Measurements from ENCODE around the gene RAI1. TPM values are rescaled to one million over a fixed set of nuclear protein-coding genes. Genes with fewer than 3 reads are reported as not detected.

RAI1 gene
- polyA plus RNA-seq, 2 of the 4 experiments (the other 2 are of a cell fraction), result 3.5 to 23.8 TPM

GRCh38 chr17:17708816-17709215, 27.6 kb downstream of the RAI1 start:
- no peak for FAIRE-seq
- Histone ChIP-seq H3K4me2 (no peak overlapping the region), H3K27ac (peak overlapping the region; percentile 94 to 95; a peak in 4 of 6 replicates), H3K4me1 (peaks cover 71% of the 10 kb centered on the region), H3K4me3 (no peak overlapping the region), H3K9me3 (no peaks in the 10 kb centered on the region)
- DNase-seq (ENCODE audit: low read depth in 1 of 2, low spot score in 1 of 2), result no peak
- ATAC-seq, result no peak
- 87% methylated on average over 9 of the region's 9 CpGs for WGBS (ENCODE audit: missing lambda C conversion rate)
- TF ChIP-seq KDM1A (IDR thresholded peaks at IDR 0.05; ENCODE audit: low read depth), result 0 out of 2 replicates have a peak, but pooled peaks have one; percentile 39
- TF ChIP-seq NPAS2 (CRISPR knock-in tag; IDR thresholded peaks at IDR 0.05; ENCODE audit: borderline replicate concordance), result no peak
- ChIA-PET CTCF (interaction anchor here (1.1 to 2.8 kb wide), 7 partner anchors 12 to 103 kb away, joined by 3 to 14 read pairs (median 5); no protein-coding TSS in a partner anchor), POLR2A (no interaction called here)

DNA sequence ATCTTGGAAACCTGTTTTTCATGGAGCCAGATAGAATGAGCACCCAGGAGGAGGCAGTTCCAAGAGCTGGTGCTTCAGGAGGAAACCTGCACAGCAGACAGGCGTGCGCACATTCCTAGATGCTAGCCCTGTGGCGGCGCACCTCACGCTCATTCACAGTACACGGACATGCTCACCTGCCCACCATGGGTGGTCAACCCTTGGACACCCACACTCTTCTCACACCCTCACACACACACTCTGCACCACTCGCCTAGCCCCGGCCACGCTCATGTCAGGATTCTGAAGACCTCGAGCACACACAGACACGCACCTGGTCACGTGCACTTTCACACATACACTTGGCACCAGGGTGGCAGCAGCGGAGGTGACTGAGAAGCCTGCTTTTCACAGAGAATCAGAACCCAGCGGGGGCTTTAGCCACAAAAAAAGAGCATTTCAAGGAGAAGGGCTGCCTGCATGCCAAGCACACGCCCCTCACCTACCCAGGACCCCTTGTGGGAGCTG, 28.6 kb downstream of the RAI1 start:
- POLR2A ChIA-PET, result no interaction called here
- Histone ChIP-seq H3K4me3 (no peak overlapping the region), H3K4me1 (peaks cover 77% of the 10 kb centered on the region), H3K9me3 (no peaks in the 10 kb centered on the region), H3K4me2 (peak overlapping the region; percentile 84), H3K27ac (peak overlapping the region; percentile 94 to 95)
- no peak for DNase-seq (ENCODE audit: low read depth in 1 of 2, low spot score in 1 of 2)
- ATAC-seq, result peak; percentile 2 to 6; a peak in 4 of 6 replicates
- TF ChIP-seq EHMT2 (IDR thresholded peaks at IDR 0.05; ENCODE audit: low read depth), result no peak
- TF ChIP-seq POLR2AphosphoS2 (conservative IDR thresholded peaks at IDR 0.05; ENCODE audit: low read length), result peak; percentile 72; the same call in 1 of the 2 replicates
- 86% methylated on average over 15 of the region's 15 CpGs for WGBS (ENCODE audit: missing lambda C conversion rate)
- CTCF ChIA-PET, result interaction anchor here (0.6 to 2.8 kb wide), 6 partner anchors 13 to 102 kb away, joined by 3 to 14 read pairs (median 5); no protein-coding TSS in a partner anchor
- no peak for FAIRE-seq

- ChIA-PET CTCF (interaction anchor here (1.1 kb wide), 1 partner anchor 64 kb away, joined by 4 read pairs; no protein-coding TSS in a partner anchor), POLR2A (interaction anchor here (1.2 kb wide), 1 partner anchor 17 kb away, joined by 4 read pairs; no protein-coding TSS in a partner anchor)
- peaks cover 77% of the 10 kb centered on the region for H3K4me1 ChIP-seq
- FAIRE-seq (no peak), ATAC-seq (peak; percentile 9 to 21; a peak in 5 of 6 replicates), DNase-seq (ENCODE audit: low read depth in 1 of 2, low spot score in 1 of 2) (no peak)
- peak overlapping the region; percentile 84 for H3K4me2 ChIP-seq
- TF ChIP-seq HOXB13 (CRISPR knock-in tag; IDR thresholded peaks at IDR 0.05; ENCODE audit: low read depth) (peak; percentile 86; the same call in 1 of the 2 replicates), GATA3 (IDR thresholded peaks at IDR 0.05; ENCODE audit: borderline replicate concordance) (no peak)
- peak overlapping the region; percentile 94 to 95 for H3K27ac ChIP-seq
- no peak overlapping the region for H3K4me3 ChIP-seq
- H3K9me3 ChIP-seq, result no peaks in the 10 kb centered on the region
- 81% methylated on average over 3 of the region's 4 CpGs for WGBS (ENCODE audit: missing lambda C conversion rate)
These were observed 29.1 kb downstream of the RAI1 start for GRCh38 chr17:17710355-17710727.

- Histone ChIP-seq H3K4me1 (peaks cover 76% of the 10 kb centered on the region), H3K4me2 (peak overlapping the region; percentile 84), H3K4me3 (peak overlapping the region; percentile 2; the same call in 1 of the 3 replicates), H3K27ac (peak overlapping the region; percentile 94 to 95), H3K9me3 (no peaks in the 10 kb centered on the region)
- 4% methylated on average over 16 of the region's 16 CpGs for WGBS (ENCODE audit: missing lambda C conversion rate)
- ChIA-PET CTCF (interaction anchor here (0.8 to 2.5 kb wide), 10 partner anchors 17 to 101 kb away, joined by 3 to 12 read pairs (median 4); partner anchors contain the start of gene RAI1), POLR2A (interaction anchor here (1.2 kb wide), 1 partner anchor 17 kb away, joined by 4 read pairs; no protein-coding TSS in a partner anchor)
- DNase-seq (ENCODE audit: low read depth in 1 of 2, low spot score in 1 of 2), result peak; percentile 95 to 99
- ATAC-seq, result peak; percentile 86 to 91
- peak; percentile 96 for FAIRE-seq
- TF ChIP-seq MAX (IDR thresholded peaks at IDR 0.05), result no peak; the same call in none of the 2 replicates
- TF ChIP-seq POLR2A (IDR thresholded peaks at IDR 0.05; ENCODE audit: low read length), result no peak; the same call in 1 of the 2 replicates
- 0 out of 2 replicates have a peak, but pooled peaks have one; percentile 62 for TF ChIP-seq MAZ (IDR thresholded peaks at IDR 0.05; ENCODE audit: borderline replicate concordance, low read depth, low read length)
- 0 out of 2 replicates have a peak, but pooled peaks have one; percentile 45 for TF ChIP-seq ZNF302 (CRISPR knock-in tag; IDR thresholded peaks at IDR 0.05)
- TF ChIP-seq FOSL2 (IDR thresholded peaks at IDR 0.05), result peak; percentile 95
- TF ChIP-seq FOSL2 (CRISPR knock-in tag; IDR thresholded peaks at IDR 0.05), result peak; percentile 98
- peak; percentile 86; the same call in 1 of the 2 replicates for TF ChIP-seq HDAC2 (IDR thresholded peaks at IDR 0.05)
- 0 out of 2 replicates have a peak, but pooled peaks have one; percentile 53 for TF ChIP-seq HOXA7 (CRISPR knock-in tag; IDR thresholded peaks at IDR 0.05)
- TF ChIP-seq MYC (IDR thresholded peaks at IDR 0.05; ENCODE audit: borderline replicate concordance, low read length), result 0 out of 2 replicates have a peak, but pooled peaks have one; percentile 20
- peak; percentile 96 for TF ChIP-seq HOXB5 (CRISPR knock-in tag; IDR thresholded peaks at IDR 0.05)
- TF ChIP-seq KDM1A (IDR thresholded peaks at IDR 0.05; ENCODE audit: low read depth), result peak; percentile 97
- TF ChIP-seq PHF8 (IDR thresholded peaks at IDR 0.05; ENCODE audit: borderline replicate concordance, low read depth), result no peak
- TF ChIP-seq FOXS1 (CRISPR knock-in tag; IDR thresholded peaks at IDR 0.05), result no peak
- TF ChIP-seq, protein P1, sequence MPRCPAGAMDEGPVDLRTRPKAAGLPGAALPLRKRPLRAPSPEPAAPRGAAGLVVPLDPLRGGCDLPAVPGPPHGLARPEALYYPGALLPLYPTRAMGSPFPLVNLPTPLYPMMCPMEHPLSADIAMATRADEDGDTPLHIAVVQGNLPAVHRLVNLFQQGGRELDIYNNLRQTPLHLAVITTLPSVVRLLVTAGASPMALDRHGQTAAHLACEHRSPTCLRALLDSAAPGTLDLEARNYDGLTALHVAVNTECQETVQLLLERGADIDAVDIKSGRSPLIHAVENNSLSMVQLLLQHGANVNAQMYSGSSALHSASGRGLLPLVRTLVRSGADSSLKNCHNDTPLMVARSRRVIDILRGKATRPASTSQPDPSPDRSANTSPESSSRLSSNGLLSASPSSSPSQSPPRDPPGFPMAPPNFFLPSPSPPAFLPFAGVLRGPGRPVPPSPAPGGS (IDR thresholded peaks at IDR 0.05), result no peak; the same call in 2 of the 3 replicates
- peak; percentile 59; the same call in 1 of the 2 replicates for TF ChIP-seq POLR2AphosphoS2 (conservative IDR thresholded peaks at IDR 0.05; ENCODE audit: low read length)
- peak in 1 of 2 experiments; percentile 92; a peak in 3 of 5 replicates for TF ChIP-seq JUN (IDR thresholded peaks at IDR 0.05)
- no peak; a peak in 1 of 5 replicates for TF ChIP-seq RAD21 (conservative IDR thresholded peaks at IDR 0.05 in 1 of 2, IDR thresholded peaks at IDR 0.05 in 1 of 2)
- no peak; the same call in 1 of the 2 replicates for TF ChIP-seq HOXB13 (CRISPR knock-in tag; IDR thresholded peaks at IDR 0.05; ENCODE audit: low read depth)
- TF ChIP-seq SREBF2 (IDR thresholded peaks at IDR 0.05), result no peak
- TF ChIP-seq RCOR1 (IDR thresholded peaks at IDR 0.05; ENCODE audit: low read depth, low read length), result no peak
- TF ChIP-seq KDM5A (IDR thresholded peaks at IDR 0.05), result no peak
- TF ChIP-seq NPAS2 (CRISPR knock-in tag; IDR thresholded peaks at IDR 0.05; ENCODE audit: borderline replicate concordance), result no peak
- no peak for TF ChIP-seq TP53 (CRISPR knock-in tag; IDR thresholded peaks at IDR 0.05)
These were observed 29.7 kb downstream of the RAI1 start for GRCh38 chr17:17710728-17711541.

Measured in A549 (cell line).